Left cardiac atrium (tissue), 2 donors: ENCODE results near the gene CYP46A1. TPM values are rescaled to one million over a fixed set of nuclear protein-coding genes. Genes with fewer than 3 reads are reported as not detected.

Experiments used
- total RNA-seq, 2 donors: library from RNA; stranded (reverse); fragmentation: NEBNext Ultra II Directional; extraction: Animal tissue kit (Norgen Biotek cat#: 25700); gene quantifications; one replicate each; pipeline ENCODE4 v1.2.1, GENCODE V29; 2021
- donor health status: DM: no; HTN: yes; CAD: no; lungs with severe emphysema.
- donor health status: DM: yes; HTN: yes; CAD: no.

The CYP46A1 gene
- total RNA-seq, 2 donors from 2014 or later: 4.1 to 4.7 TPM

Other genes starting within 250 kb of the CYP46A1 start
- 100 to 1,000 TPM in 1 of 2 donors, 10 to 100 TPM in 1; 77.7 to 116 TPM for gene SETD3, start 203.4 kb upstream of the CYP46A1 start, total RNA-seq
- gene CCNK, start 202.9 kb upstream of the CYP46A1 start, total RNA-seq: 10 to 100 TPM; 31.4 to 38.6 TPM
- gene CCDC85C, start 80.1 kb upstream of the CYP46A1 start, total RNA-seq: 10 to 100 TPM; 21.4 to 24.7 TPM
- 1 to 10 TPM; 2.1 to 2.6 TPM for gene HHIPL1, start 39.2 kb upstream of the CYP46A1 start, total RNA-seq
- gene EML1, start 109.1 kb downstream of the CYP46A1 start, total RNA-seq: 10 to 100 TPM; 23.7 to 24.6 TPM